Upper lobe of right lung (tissue), 1 donor: ENCODE measurements around the gene PDE8A. TPM values are rescaled to one million over a fixed set of nuclear protein-coding genes. Genes with fewer than 3 reads are reported as not detected.

Experiments
- ATAC-seq: fragments of 200-7000 bp; cut with Tn5 transposase; one replicate; pipeline ENCODE4 v1.9.1; 2020; ENCODE audit warnings: mild to moderate bottlenecking, moderate library complexity
- DNase-seq: peaks from one replicate; pipeline ENCODE4 v3.0.0-alpha.2; 2020
- H3K27ac ChIP-seq: fragments of 200-600 bp; one replicate; pipeline ENCODE4 v1.8.0; 2022
- H3K27me3 ChIP-seq: fragments of 200-600 bp; one replicate; pipeline ENCODE4 v1.8.0; 2022; ENCODE audit warnings: mild to moderate bottlenecking
- H3K36me3 ChIP-seq: fragments of 200-600 bp; one replicate; pipeline ENCODE4 v1.8.0; 2022
- H3K4me1 ChIP-seq: fragments of 200-600 bp; one replicate; pipeline ENCODE4 v1.8.0; 2022
- H3K4me3 ChIP-seq: fragments of 200-600 bp; one replicate; pipeline ENCODE4 v1.8.0; 2022; ENCODE audit warnings: mild to moderate bottlenecking
- H3K9me3 ChIP-seq: fragments of 200-600 bp; one replicate; pipeline ENCODE4 v1.8.0; 2022
- CTCF ChIP-seq: fragments of 200-600 bp; IDR thresholded peaks from one replicate; pipeline ENCODE4 v1.8.0; 2022; ENCODE audit warnings: antibody characterized with exemption
- intact Hi-C: fragments of 100-400 bp; cut with DNase I; formaldehyde crosslinking; loops from one replicate; pipeline ENCODE4 v1.11.0; 2022
- total RNA-seq: library from RNA; stranded (reverse); fragmentation: NEBNext Ultra II Directional; extraction: Animal tissue kit (Norgen Biotek cat#: 25700); gene quantifications from one replicate; pipeline ENCODE4 v1.2.1, GENCODE V29; 2021
- donor health status: DM: no; HTN: yes; CAD: no; lungs with severe emphysema.

Gene PDE8A
- total RNA-seq, 1 donor from 2014 or later, result 54.7 TPM

GRCh38 chr15:84953726-84954125 lies 27.9 kb upstream of the PDE8A start:
- Histone ChIP-seq H3K9me3 (no peaks in the 10 kb centered on the region), H3K36me3 (no peaks in the 10 kb centered on the region), H3K4me3 (no peak overlapping the region), H3K27ac (no peak overlapping the region), H3K4me1 (peaks cover 17% of the 10 kb centered on the region), H3K27me3 (no peaks in the 10 kb centered on the region)
- TF ChIP-seq CTCF, result no peak
- intact Hi-C loops, result loop anchor here (2.0 kb wide), 1 partner anchor 91 kb away; no protein-coding TSS in a partner anchor
- DNase-seq, result no peak
- ATAC-seq, result no peak

GRCh38 chr15:84955089-84955848 lies 26.4 kb upstream of the PDE8A start:
- H3K4me3 ChIP-seq, result peak overlapping the region; percentile 33
- no peaks in the 10 kb centered on the region for H3K36me3 ChIP-seq
- TF ChIP-seq CTCF, result peak; percentile 91
- DNase-seq (peak; percentile 84), ATAC-seq (peak; percentile 97)
- no peaks in the 10 kb centered on the region for H3K27me3 ChIP-seq
- H3K4me1 ChIP-seq, result peaks cover 11% of the 10 kb centered on the region
- no peaks in the 10 kb centered on the region for H3K9me3 ChIP-seq
- no peak overlapping the region for H3K27ac ChIP-seq
- intact Hi-C loops, result loop anchor here (2.0 kb wide), 1 partner anchor 90 kb away; no protein-coding TSS in a partner anchor

- ATAC-seq (no peak), DNase-seq (no peak)
- TF ChIP-seq CTCF, result no peak
- Histone ChIP-seq H3K27me3 (no peaks in the 10 kb centered on the region), H3K4me3 (no peak overlapping the region), H3K27ac (no peak overlapping the region), H3K4me1 (peaks cover 9% of the 10 kb centered on the region), H3K36me3 (no peaks in the 10 kb centered on the region), H3K9me3 (no peaks in the 10 kb centered on the region)
- intact Hi-C loops, result no loop called here
Measured at GRCh38 chr15:84956199-84956598, 25.5 kb upstream of the PDE8A start.

- TF ChIP-seq CTCF, result no peak
- intact Hi-C loops, result no loop called here
- Histone ChIP-seq H3K27ac (no peak overlapping the region), H3K9me3 (no peaks in the 10 kb centered on the region), H3K4me1 (peaks cover 5% of the 10 kb centered on the region), H3K36me3 (no peaks in the 10 kb centered on the region), H3K27me3 (no peaks in the 10 kb centered on the region), H3K4me3 (no peak overlapping the region)
- ATAC-seq, result no peak
- DNase-seq, result no peak
Measured at GRCh38 chr15:84960391-84961113, 21.1 kb upstream of the PDE8A start.

- Histone ChIP-seq H3K27ac (no peak overlapping the region), H3K9me3 (no peaks in the 10 kb centered on the region), H3K36me3 (no peaks in the 10 kb centered on the region), H3K27me3 (no peaks in the 10 kb centered on the region), H3K4me1 (no peaks in the 10 kb centered on the region), H3K4me3 (no peak overlapping the region)
- ATAC-seq, result no peak
- intact Hi-C loops, result no loop called here
- TF ChIP-seq CTCF, result no peak
- no peak for DNase-seq
Measured at GRCh38 chr15:84961114-84961452, 20.6 kb upstream of the PDE8A start.
